LNCaP clone FGC (cell line): ENCODE data around the gene VPS37C.
"Not testable (repeated sequence)": the region's sequence is repeated elsewhere in the genome, so short reads cannot be mapped to it uniquely, and the experiment has no call there.

Experiments
- DNase-seq: peaks from one replicate; pipeline ENCODE4 v3.0.0-alpha.2; 2011; ENCODE audit warnings: low read depth
- H3K4me3 ChIP-seq: 2 replicates; pipeline ENCODE4 v1.5.1; 2011; ENCODE audit warnings: mild to moderate bottlenecking, low read depth, low read length, control low read depth
- CTCF ChIP-seq: IDR thresholded peaks from 2 replicates; pipeline ENCODE4 v1.5.1; 2012; ENCODE audit warnings: mild to moderate bottlenecking; ENCODE audit not compliant: control insufficient read depth, insufficient read depth; ENCODE audit errors: extremely low read depth

Gene VPS37C

GRCh38 chr11:61106296-61106695 is 54.9 kb downstream of the VPS37C start:
- H3K4me3 ChIP-seq, result no peak overlapping the region
- no peak for TF ChIP-seq CTCF
- DNase-seq, result no peak

- no peak overlapping the region for H3K4me3 ChIP-seq
- TF ChIP-seq CTCF, result no peak
- DNase-seq, result no peak
Measured at GRCh38 chr11:61104963-61105362, 56.3 kb downstream of the VPS37C start.

GRCh38 chr11:61103851-61104423 is 57.3 kb downstream of the VPS37C start:
- H3K4me3 ChIP-seq, result no peak overlapping the region
- no peak for DNase-seq

GRCh38 chr11:61102667-61103571 is 58.3 kb downstream of the VPS37C start:
- no peak for TF ChIP-seq CTCF
- no peak overlapping the region for H3K4me3 ChIP-seq
- DNase-seq, result no peak

More at GRCh38 chr11:61103851-61104423, 57.3 kb downstream of the VPS37C start:
- TF ChIP-seq CTCF, result no peak

GRCh38 chr11:61098778-61099177 is 62.4 kb downstream of the VPS37C start:
- no peak overlapping the region for H3K4me3 ChIP-seq
- no peak for DNase-seq
- no peak for TF ChIP-seq CTCF

GRCh38 chr11:61098261-61098660 is 63.0 kb downstream of the VPS37C start:
- H3K4me3 ChIP-seq, DNase-seq: not testable (repeated sequence)

GRCh38 chr11:61095021-61095420 is 66.2 kb downstream of the VPS37C start:
- no peak for TF ChIP-seq CTCF
- no peak for DNase-seq
- no peak overlapping the region for H3K4me3 ChIP-seq

GRCh38 chr11:61094167-61094566 is 67.1 kb downstream of the VPS37C start:
- not testable (repeated sequence) for DNase-seq

More at GRCh38 chr11:61094167-61094566, 67.1 kb downstream of the VPS37C start:
- not testable (repeated sequence) for H3K4me3 ChIP-seq
